HG03039 (cell line): ENCODE results near the gene ARGLU1.

Source experiments
- ATAC-seq: cut with Tn5 transposase; IDR thresholded peaks from one replicate; pipeline ENCODE4 v1.9.1; 2021; ENCODE audit warnings: mild to moderate bottlenecking, moderate library complexity; ENCODE audit not compliant: unreplicated experiment

Gene ARGLU1

GRCh38 chr13:106587787-106588186 is 19.9 kb upstream of the ARGLU1 start:
- ATAC-seq: no peak

- no peak for ATAC-seq
Measured at GRCh38 chr13:106586648-106587166, 18.8 kb upstream of the ARGLU1 start.

- no peak for ATAC-seq
Measured at GRCh38 chr13:106581225-106581624, 13.3 kb upstream of the ARGLU1 start.

GRCh38 chr13:106575896-106576295 is 8.0 kb upstream of the ARGLU1 start:
- ATAC-seq: no peak

DNA sequence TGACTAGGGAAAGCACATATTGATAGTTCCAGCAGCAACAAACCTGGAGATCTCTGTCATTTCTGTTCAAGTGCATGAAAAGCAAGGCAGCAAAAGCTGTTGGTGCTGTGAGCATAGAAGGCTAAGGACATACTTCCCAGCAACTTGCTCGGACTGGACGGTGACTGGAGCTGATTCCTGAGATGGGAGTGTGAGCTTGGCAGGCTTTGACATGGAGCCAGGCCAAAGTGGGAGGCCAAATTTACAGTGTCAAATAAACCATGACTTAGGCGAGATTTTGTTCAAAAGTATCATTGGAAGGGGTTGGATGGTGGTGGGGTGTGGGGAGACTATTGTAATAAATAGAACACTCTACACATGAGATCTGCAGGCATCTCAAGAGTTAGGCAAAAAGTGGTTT is 5.9 kb upstream of the ARGLU1 start:
- ATAC-seq: no peak

DNA sequence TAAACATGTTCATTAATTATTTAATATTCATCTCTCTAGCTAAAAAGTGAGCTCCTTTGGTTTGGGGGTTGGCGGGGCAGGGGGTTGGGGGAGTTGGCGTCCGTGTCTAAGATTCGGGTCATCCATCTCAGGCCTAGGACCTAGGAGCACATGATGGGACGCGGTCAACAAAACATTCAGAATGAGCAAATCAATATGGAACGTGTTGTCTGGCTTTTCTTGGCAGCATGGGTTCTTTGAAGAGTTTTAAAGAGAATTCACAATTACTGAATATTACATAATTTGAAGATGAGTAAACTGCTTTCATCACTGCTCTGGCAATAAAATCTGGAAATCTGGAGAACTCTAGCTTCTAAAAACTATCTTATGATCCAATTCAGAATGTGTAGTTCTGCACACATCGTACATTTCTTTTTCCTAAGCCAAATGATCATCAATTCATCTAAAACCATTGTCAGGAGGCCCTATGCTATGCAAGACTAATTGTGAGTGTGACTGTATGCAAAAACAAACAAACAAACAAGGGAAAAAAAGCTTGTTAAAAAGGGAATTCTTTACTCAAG is 5.4 kb upstream of the ARGLU1 start:
- ATAC-seq: no peak

DNA sequence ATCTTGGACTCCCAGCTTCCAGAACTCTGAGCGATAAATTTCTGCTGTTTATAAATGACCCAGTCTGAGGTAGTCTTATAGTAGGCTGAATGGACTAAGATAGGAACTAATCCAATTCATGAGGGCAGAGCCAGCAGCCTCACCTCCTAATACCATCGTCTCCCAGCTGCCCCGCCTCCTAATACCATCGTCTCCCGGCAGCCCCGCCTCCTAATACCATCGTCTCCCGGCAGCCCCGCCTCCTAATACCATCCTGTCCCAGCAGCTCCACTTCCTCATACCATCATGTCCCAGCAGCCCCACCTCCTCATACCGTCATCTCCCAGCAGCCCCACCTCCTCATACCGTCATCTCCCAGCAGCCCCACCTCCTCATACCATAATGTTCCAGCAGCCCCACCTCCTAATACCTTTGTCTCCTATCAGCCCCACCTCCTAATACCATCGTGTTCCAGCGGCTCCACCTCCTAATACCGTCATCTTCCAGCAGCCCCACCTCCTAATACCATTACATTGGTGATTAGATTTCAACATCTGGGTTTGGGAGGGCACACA is 2.4 kb upstream of the ARGLU1 start:
- ATAC-seq: peak; percentile 20

- ATAC-seq: no peak
Measured at GRCh38 chr13:106569233-106570095, 1.5 kb upstream of the ARGLU1 start.

GRCh38 chr13:106568299-106569003 is 514 bp upstream of the ARGLU1 start:
- ATAC-seq: peak; percentile 20

DNA sequence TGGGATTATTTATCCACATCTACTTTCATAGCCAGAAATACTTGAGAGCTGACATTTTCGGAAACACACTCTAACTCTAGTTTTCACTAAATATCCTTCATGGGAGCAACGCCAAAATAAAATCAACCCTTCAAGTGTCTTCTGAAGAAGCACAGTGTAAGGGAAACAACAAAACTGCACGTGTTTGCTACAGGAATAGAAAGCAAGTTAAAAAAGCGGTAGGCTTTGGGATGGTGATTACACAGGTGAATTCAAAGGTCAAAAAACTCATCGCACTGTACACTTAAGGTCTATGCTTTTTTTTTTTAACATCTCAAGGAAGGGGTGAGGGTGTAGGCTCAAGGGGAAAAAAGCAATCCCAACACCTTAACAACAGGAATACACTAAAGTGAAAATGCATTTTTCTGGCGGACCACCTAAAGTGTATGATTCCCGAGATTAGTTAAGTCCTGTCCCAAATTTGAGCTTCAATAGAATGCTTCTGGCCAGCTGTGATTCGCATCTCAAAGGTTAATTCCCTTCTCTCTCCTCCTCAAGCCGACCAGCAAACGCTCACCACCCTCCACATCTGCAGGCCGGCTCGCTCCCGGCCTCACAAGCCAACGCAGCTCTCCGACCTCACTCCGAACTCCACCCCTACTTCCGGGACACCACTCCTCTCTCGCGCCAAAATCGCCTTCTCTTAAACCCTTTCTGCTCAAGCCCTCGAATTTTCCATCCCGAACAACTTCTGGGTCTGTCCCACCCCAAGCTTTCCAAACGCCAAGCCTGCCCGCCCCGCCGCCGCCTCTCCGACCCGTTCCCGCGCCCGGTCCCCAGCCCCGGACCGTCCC is 1.1 kb downstream of the ARGLU1 start:
- peak; percentile 42 for ATAC-seq

- ATAC-seq: no peak
Measured at GRCh38 chr13:106565127-106565775, 2.7 kb downstream of the ARGLU1 start.

GRCh38 chr13:106562301-106562700 is 5.6 kb downstream of the ARGLU1 start:
- ATAC-seq: no peak

DNA sequence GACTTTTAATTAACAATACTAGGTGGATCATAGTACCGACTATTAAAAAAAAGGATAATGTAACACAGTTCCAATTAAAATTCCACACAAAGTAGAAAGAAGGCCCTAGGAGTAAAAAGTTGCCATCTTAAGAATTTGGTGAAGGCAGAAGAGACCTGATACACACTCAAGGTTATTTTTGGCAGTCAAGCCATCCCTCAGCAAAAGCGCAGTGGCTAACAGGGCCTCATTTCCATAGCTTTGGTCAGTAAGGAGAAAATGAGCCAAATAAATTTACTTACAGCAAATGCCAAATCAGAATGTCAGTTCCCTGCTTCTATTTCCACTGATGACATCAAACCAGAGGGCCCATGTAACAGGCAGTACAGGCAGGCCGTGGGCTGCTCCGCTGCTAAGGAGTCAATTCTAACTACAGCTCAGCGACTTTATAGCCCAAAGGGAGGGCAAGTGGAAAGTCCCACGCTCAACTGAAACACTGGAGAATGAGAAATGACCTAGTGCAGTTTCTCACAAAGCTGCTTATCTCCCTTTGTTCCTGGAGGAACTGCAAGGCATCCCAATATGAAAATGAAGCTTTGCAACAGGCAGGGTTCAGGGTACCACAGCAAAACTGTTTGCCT is 6.3 kb downstream of the ARGLU1 start:
- peak; percentile 94 for ATAC-seq

DNA sequence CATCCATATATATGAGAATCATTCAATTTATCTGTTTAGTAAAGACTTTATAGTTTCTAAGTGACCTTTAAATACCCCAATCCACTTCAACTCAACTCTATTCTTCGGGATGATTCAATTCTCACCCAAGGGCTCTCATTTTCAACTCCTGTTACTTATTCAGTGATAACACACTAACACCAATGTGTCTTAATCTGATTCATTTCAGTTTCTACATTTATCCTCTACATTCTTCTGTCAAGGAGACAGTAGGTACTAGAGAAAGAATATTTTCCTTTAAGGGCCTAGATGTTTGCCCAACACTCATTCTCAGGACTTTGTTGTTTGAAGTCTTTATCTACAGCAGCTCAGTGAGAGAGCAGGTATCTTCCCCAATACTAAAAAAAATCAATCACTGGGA is 7.1 kb downstream of the ARGLU1 start:
- ATAC-seq: peak; percentile 42

DNA sequence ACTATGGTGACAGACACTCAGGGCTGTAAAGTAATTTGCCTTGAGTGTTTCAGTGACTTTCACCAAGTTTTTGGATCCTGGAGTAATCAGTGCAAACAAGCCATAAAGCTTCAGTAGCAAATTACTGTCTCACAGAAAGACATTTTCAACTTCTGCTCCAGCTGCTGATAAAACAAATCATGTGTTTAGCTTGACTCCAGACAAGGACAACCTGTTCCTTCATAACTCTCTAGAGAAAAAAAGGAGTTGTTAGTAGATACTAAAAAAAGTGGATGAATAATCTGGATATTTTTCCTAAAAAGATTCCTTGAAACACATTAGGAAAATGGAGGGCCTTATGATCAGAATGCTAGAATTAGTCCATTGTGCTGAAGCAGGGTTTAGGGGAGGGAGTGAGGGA is 9.4 kb downstream of the ARGLU1 start:
- no peak for ATAC-seq

GRCh38 chr13:106555631-106556328 is 12.2 kb downstream of the ARGLU1 start:
- no peak for ATAC-seq

GRCh38 chr13:106551751-106552150 is 16.2 kb downstream of the ARGLU1 start:
- ATAC-seq: no peak

DNA sequence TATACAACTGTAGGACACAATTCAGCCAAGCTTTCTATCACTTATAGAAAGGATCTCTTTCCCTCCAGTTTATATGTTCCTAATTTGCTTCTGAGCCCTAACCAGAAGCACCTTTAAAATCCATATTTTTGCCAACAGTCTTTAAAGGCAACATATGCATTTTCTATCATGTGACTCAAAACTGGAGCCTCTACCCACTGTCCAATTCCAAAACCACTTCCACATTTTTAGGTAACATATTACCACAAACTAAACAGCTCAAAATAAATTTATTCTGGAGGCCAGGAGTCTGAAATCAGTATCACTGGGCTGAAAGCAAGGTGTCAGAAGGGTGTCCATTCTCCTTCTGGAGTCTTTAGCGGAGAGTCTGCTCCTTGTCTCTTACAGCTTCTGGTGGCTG is 16.6 kb downstream of the ARGLU1 start:
- no peak for ATAC-seq

- no peak for ATAC-seq
Measured at GRCh38 chr13:106550570-106551135, 17.3 kb downstream of the ARGLU1 start.
